H1 (cell line): Measurements from ENCODE around the gene RGS6. TPM values are rescaled to one million over a fixed set of nuclear protein-coding genes. Genes with fewer than 3 reads are reported as not detected.

Experiments used
- CHD7 ChIP-seq: fragments of 300-600 bp; sonication (generic); IDR thresholded peaks from 2 replicates; pipeline ENCODE4 v1.7.1; 2012; ENCODE audit warnings: low read length, moderate library complexity, mild to moderate bottlenecking, inconsistent platforms; ENCODE audit not compliant: insufficient replicate concordance
- NRF1 ChIP-seq: IDR thresholded peaks from 2 replicates; pipeline ENCODE4 v1.6.1; 2011; ENCODE audit warnings: mild to moderate bottlenecking, low read depth, low read length, improper control_type of control experiment
- SP1 ChIP-seq: IDR thresholded peaks from 2 replicates; pipeline ENCODE4 v1.6.1; 2011; ENCODE audit warnings: low read depth, low read length
- TAF7 ChIP-seq: optimal IDR thresholded peaks from 2 replicates; pipeline ENCODE3; 2011; ENCODE audit warnings: low read depth, mild to moderate bottlenecking, inconsistent platforms, low read length, moderate library complexity, borderline replicate concordance
- polyA plus RNA-seq, 7 experiments: library from polyadenylated mRNA; depleted of rRNA in 3 of 7; stranded (reverse) in 5 of 7; unstranded in 2 of 7; fragments of >200 nt in 5 of 7; fragments of 200-250 nt in 2 of 7; gene quantifications; 1 replicate in 5 of 7; 2 replicates in 1 of 7; 4 replicates in 1 of 7; pipeline versions ENCODE4 v1.2.1 to v1.2.3, GENCODE V29; 2011 to 2013; ENCODE audit warnings: missing spikeins in 2 of 7, mixed read lengths in 2 of 7
- total RNA-seq: library from RNA; stranded (reverse); fragmentation: NEBNext Ultra II Directional; extraction: Animal tissue kit (Norgen Biotek cat#: 25700); gene quantifications from 2 replicates; pipeline ENCODE4 v1.2.1, GENCODE V29; 2021

Gene RGS6
- total and polyA plus RNA-seq, 2 of the 8 experiments (the other 6 are each of a cell fraction or from before 2014, with no cell fraction given): 0.26 to 1.1 TPM

GRCh38 chr14:72111911-72112310 is 179.7 kb downstream of the RGS6 start (continued):
- TF ChIP-seq CHD7 (no peak), NRF1 (no peak), SP1 (no peak), TAF7 (no peak)
